Measurements from ENCODE around the gene UNCX.

UNCX gene

DNA sequence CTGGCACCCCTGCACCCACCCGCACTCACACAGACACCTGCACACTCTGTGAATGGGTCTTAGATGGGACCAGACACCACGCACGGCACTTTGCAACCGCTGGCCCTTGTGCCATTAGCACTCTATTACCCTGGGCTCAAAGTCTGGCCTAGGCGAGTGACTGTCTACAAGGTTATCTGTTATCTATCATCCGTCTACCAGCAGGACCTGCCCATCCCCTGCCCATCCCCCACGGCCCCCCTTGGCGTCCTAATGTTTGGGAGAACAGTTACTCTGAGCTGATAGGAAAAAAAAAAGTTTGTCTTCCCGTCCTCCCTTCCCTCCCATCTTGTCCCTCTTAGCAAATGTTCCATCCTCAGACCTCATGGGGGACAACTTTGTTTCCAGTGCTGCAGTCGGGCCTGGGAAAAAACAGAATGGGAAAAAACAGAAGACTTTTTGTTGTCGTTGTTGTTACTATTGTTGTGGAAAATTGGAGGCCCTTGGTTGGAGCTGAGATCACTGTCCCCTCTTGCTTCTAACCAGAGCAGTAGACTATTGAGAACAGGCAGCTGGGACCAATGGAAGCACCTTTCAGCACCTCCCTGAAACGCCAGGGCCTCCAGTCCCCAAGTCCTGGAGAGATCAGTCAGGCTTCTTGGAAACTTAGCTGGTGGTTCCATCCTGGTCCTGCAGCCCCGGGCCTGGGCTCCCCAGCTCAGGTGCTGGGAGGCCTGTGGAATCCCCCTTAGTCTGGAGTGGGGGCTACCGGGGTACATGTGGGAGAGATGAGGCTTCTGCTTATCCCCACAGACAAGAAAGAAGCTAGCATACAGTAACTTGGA is 12.2 kb downstream of the UNCX start:
- no peak for DNase-seq

GRCh38 chr7:1245524-1246050 is 12.9 kb downstream of the UNCX start:
- no peak for DNase-seq

DNA sequence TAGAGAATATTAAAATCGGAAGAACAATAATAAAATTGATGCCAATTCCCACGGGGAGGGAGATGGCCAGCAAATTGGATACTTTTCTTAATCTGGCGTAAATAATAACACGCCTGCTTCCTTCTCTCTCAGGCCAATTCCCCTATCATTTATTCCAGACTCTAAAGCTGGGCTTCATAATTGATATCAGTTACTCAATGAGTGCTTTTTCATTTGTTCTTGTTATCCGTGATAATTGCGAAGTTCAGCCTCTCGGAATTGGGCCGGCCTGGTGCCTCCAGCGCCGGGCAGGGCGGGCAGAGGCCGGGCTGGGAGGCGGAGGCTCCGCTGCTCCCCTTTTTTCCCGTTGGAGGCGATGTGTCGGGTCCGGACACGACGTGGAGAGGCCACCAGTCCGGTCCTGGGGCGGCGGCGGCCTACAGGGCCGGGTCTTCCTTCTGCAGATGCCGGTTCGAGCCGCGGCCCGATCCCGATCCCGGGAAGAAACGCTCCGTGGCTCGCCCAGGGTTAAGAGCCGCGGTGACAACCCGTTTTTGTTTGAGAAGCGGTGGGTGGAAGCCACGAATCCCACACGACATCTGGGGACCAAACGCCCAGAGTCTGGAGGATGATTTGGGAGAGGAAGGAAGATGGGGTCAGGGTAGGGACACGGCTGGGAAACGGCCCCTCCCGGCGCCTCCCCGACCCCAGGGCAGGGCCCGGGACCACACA is 13.6 kb downstream of the UNCX start:
- no peak for DNase-seq

DNA sequence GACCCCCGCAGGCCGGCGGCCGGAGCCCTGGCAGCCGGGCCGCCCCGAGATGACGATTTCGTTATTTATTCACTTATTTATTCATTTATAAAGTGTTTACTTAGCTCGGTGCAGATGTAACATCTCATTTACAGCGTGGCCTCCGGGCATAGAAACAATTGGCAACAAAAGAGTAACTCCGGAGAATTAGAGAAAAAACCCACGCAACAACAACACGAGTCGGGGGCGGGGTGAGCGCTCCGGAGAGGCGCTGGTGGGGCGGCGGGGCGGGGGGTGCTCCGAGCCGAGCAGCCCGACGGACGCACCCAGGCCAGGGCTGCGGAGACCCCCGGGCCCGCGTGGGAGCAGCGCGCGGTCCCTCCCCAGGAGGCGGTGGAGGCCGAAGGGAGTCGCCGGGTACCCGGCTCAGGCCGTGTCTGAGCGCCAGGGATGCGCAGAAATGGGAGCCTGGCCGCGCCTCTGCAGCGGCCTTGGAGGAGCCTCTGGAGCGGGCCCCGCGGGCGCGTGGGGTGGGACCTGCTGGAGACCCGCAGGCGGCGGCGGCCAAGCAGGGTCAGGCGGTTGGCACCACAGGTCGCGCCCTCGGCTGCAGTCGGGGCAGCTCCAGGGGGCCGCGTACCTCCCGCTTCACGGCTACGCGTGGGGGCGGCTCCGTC is 14.3 kb downstream of the UNCX start:
- no peak for DNase-seq

GRCh38 chr7:1247527-1248041 is 14.9 kb downstream of the UNCX start:
- no peak for DNase-seq

GRCh38 chr7:1248143-1248915 is 15.7 kb downstream of the UNCX start:
- DNase-seq = no peak

GRCh38 chr7:1248916-1249581 is 16.4 kb downstream of the UNCX start:
- no peak for DNase-seq

DNA sequence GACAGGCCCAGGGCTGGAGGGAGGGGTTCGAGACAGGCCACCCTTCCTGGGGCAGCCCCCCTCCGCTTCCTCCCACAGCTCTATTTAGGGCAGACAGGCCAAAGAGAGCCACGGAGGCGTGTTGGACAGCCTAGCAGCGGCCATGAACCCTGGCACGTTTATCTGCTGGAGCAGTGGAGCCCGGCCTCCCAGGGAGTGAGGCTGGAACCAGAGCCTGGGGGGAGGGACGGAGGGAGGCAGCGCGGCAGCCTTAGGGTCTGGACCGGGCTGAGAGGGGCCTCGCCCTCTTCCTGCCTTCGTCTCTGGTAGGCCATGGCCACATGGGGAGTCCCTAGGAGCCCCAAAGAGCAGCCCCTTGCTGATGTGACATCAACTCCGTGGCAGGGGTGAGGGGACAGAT is 17.1 kb downstream of the UNCX start:
- no peak for DNase-seq

- DNase-seq = no peak
Observed at GRCh38 chr7:1250901-1251300, 18.2 kb downstream of the UNCX start.

- no peak for DNase-seq
Observed at GRCh38 chr7:1251796-1252539, 19.3 kb downstream of the UNCX start.

DNA sequence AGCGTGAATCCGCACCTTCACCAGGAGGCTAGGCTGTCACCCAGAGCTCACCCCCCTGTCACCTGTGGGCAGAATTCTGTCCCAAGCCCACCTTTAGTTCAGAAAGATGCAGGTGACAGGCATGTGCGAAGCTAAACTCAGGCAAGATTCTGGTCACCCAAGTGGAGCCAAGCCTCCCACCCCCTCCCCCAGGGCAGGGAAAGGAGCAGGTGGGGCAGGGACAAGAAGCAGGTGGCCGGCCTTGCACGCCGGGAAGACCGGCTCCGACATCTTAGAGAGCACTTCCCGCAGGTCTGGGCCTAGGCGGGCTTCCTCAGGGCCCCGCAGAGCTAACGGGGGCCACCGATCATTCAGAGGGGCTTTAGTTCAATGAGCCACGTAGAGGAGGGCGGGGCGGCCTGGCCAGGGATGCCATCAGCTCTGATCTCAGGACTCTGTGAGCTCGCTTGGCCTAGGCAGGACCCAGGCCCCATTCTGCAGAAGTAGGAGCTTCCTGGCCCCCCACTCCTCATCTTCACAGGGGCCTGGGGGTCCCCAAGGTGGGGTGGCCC is 19.9 kb downstream of the UNCX start:
- no peak for DNase-seq

DNA sequence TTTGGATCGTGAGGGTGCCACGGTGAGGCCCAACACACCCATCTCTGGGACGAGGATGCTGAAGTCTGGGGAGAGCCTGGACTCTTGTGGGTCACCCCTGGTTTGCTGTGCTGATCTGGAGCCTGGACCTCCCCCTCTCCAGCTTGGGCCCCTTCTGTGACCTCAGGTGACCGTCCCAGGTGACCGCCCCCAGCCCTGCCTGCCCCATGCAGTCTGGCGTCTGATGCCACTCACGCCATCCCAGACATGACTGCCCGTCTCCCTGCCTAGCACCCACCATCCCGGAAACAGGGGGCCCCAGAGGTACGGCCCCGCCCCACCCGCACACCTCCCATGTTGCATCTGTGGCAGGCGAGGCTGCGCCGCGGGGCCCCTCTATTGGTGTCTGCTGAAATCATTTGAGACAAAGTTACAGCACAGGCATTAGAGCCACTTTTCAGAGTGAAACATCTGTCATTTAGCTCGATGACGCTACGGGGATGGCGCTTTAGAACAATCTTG is 21.1 kb downstream of the UNCX start:
- no peak for DNase-seq

DNA sequence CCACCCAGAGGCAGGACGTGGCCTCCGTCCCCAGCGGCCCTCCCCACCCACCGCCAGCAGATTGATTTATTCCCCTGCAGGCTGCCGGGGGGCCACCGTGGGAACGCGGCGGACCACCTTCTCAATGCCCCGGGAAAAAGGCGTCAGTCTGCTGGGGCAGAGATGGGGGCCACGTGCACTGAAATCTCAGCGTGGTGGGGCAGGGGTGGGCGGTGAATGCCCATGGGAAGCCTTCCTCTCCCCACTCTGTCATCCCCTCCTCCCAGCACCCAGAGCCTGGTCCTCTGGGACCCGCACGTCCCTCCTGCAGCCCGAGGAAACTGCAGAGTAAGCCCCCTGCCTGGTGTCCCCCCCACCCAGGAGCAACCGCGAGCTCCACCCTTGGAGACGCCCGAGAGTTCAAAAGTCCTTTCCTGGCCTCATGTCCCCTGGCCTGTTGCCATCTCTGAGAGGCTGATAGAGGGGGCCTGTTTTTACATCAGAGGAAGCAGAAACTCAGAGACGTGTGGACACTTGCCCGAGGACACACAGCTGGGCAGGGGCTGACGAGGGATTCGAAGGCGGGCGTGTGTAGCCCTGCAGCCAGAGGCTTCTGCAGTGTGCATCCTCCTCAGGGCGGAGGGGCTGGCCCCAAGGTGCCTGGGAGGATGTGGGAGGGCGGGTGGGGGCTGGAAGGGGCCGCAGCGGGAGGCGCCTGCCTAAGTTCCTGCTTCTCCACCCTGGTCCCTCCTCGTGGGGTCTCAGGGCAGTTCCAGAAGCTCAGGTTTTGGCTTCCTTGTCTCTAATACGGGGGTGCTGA is 21.8 kb downstream of the UNCX start:
- no peak for DNase-seq

GRCh38 chr7:1255080-1255816 is 22.6 kb downstream of the UNCX start:
- DNase-seq = no peak

- no peak for DNase-seq
Observed at GRCh38 chr7:1255817-1256340, 23.2 kb downstream of the UNCX start.

DNA sequence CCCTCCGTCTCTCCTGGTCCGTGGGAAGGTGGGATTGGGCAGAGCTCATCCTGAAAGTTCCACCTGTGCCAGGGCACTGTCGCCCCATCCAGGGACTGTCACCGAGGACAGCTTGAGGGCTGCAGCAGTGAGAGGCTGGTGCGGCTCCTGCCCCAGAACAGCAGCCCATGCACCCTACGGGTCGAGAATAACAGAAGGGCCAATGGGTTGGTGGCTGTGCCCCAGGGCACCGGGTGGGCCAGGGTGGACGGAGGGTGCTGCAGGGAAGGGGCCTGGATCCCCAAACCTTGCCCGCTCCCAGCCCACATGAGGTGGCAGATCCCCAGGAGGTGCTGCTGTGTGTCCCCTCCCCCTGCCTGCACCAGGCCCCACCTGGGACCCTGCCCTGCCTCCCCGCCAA is 23.9 kb downstream of the UNCX start:
- no peak for DNase-seq

GRCh38 chr7:1257221-1257620 is 24.5 kb downstream of the UNCX start:
- DNase-seq = no peak

- no peak for DNase-seq
Observed at GRCh38 chr7:1257863-1258262, 25.2 kb downstream of the UNCX start.
